H1 (cell line): ENCODE results near the gene CACNA1B. TPM values are rescaled to one million over a fixed set of nuclear protein-coding genes. Genes with fewer than 3 reads are reported as not detected.

Experiments
- CTCF ChIA-PET: fragments of 300-600 bp; sonication (Branson Sonifier 250); formaldehyde crosslinking; loops from one replicate; lab custom pipeline; 2021; ENCODE audit not compliant: partially characterized antibody; lab: Charles Lee
- POLR2A ChIA-PET: fragments of 300-600 bp; sonication (Branson Sonifier 250); formaldehyde crosslinking; loops from one replicate; lab custom pipeline; 2021; ENCODE audit warnings: inconsistent platforms; ENCODE audit not compliant: partially characterized antibody; lab: Charles Lee
- DNase-seq, 2 experiments: peaks; one replicate each; pipeline versions ENCODE4 v3.0.0 to v3.0.0-alpha.2; 2010 to 2022; ENCODE audit warnings: low spot score in 2 of 2, low read depth in 1 of 2, mixed read lengths in 1 of 2
- FAIRE-seq: peaks from 2 replicates; lab custom pipeline; 2011; peaks lifted over from hg19 to GRCh38; lab: Jason Lieb, UNC
- H2AFZ ChIP-seq: 2 replicates; pipeline ENCODE4 v1.8.1; 2012; ENCODE audit warnings: low read length, inconsistent platforms
- H2AK5ac ChIP-seq: 2 replicates; pipeline ENCODE4 v1.6.1; 2013; ENCODE audit warnings: low read depth, low read length
- H2BK120ac ChIP-seq: replicated peaks from 2 replicates; pipeline ENCODE3; 2013; ENCODE audit warnings: low read depth, low read length, inconsistent platforms
- H2BK12ac ChIP-seq: 2 replicates; pipeline ENCODE4 v1.6.1; 2013; ENCODE audit warnings: low read depth, low read length
- H2BK15ac ChIP-seq: 2 replicates; pipeline ENCODE4 v1.6.1; 2013; ENCODE audit warnings: low read length
- H2BK20ac ChIP-seq: 2 replicates; pipeline ENCODE4 v1.6.1; 2013; ENCODE audit warnings: low read length
- H2BK5ac ChIP-seq: 2 replicates; pipeline ENCODE4 v1.6.1; 2013; ENCODE audit warnings: low read depth, low read length
- H3K14ac ChIP-seq: 2 replicates; pipeline ENCODE4 v1.6.1; 2013; ENCODE audit warnings: inconsistent platforms; ENCODE audit not compliant: insufficient read length
- H3K18ac ChIP-seq: 2 replicates; pipeline ENCODE4 v1.6.1; 2013; ENCODE audit warnings: low read length; ENCODE audit errors: extremely low read depth
- H3K23ac ChIP-seq: 2 replicates; pipeline ENCODE4 v1.6.1; 2013; ENCODE audit warnings: inconsistent platforms; ENCODE audit not compliant: insufficient read length
- H3K23me2 ChIP-seq: 2 replicates; pipeline ENCODE4 v1.6.1; 2013; ENCODE audit warnings: low read depth, low read length
- H3K27ac ChIP-seq: 2 replicates; pipeline ENCODE4 v1.6.1; 2011; ENCODE audit warnings: low read depth, low read length, inconsistent platforms
- H3K27me3 ChIP-seq, 4 experiments: replicated peaks in 1 of 4; 1 replicate in 1 of 4; 2 replicates in 3 of 4; pipeline versions ENCODE4 v1.6.1 to v1.8.1; 2011 to 2013; ENCODE audit warnings: low read length in 3 of 4, mild to moderate bottlenecking in 3 of 4, inconsistent platforms in 2 of 4, mixed read lengths in 2 of 4, moderate library complexity in 1 of 4; ENCODE audit not compliant: control insufficient read depth in 3 of 4, insufficient read depth in 3 of 4; ENCODE audit errors: extremely low read depth in 1 of 4
- H3K36me3 ChIP-seq, 4 experiments: 2 replicates each; pipeline versions ENCODE4 v1.6.1 to v1.8.1; 2011 to 2013; ENCODE audit warnings: mild to moderate bottlenecking in 4 of 4, low read length in 3 of 4, moderate library complexity in 2 of 4, control low read depth in 1 of 4, inconsistent platforms in 1 of 4; ENCODE audit not compliant: insufficient read depth in 4 of 4, control insufficient read depth in 2 of 4
- H3K4ac ChIP-seq: replicated peaks from 2 replicates; pipeline ENCODE3; 2013; ENCODE audit warnings: low read length, low read depth, mixed read lengths, inconsistent platforms; ENCODE audit not compliant: insufficient read length
- H3K4me1 ChIP-seq, 4 experiments: replicated peaks in 1 of 4; 1 replicate in 1 of 4; 2 replicates in 3 of 4; pipeline versions ENCODE4 v1.6.1 to v1.8.1; 2011 to 2013; ENCODE audit warnings: low read length in 3 of 4, inconsistent platforms in 2 of 4, mixed read lengths in 1 of 4; ENCODE audit not compliant: insufficient read depth in 4 of 4, control insufficient read depth in 3 of 4
- H3K4me2 ChIP-seq, 2 experiments: 2 replicates each; pipeline versions ENCODE4 v1.6.1 to v1.8.1; 2011 to 2013; ENCODE audit warnings: low read depth in 2 of 2, low read length in 2 of 2, control low read depth in 1 of 2, inconsistent platforms in 1 of 2, mild to moderate bottlenecking in 1 of 2; ENCODE audit not compliant: insufficient read depth in 1 of 2
- H3K4me3 ChIP-seq, 4 experiments: fragments of 200-600, 300-600 bp in 1 of 4; sonication (generic), shearing (Covaris generic), sonication (Bioruptor Twin) in 1 of 4; 2 replicates each; pipeline versions ENCODE4 v1.5.1 to v1.8.1; 2011 to 2016; ENCODE audit warnings: low read length in 4 of 4, low read depth in 3 of 4, control low read depth in 2 of 4, inconsistent platforms in 2 of 4, mild to moderate bottlenecking in 2 of 4, mixed read lengths in 1 of 4, moderate library complexity in 1 of 4; ENCODE audit not compliant: insufficient read depth in 2 of 4; ENCODE audit errors: extremely low read depth in 1 of 4
- H3K56ac ChIP-seq: replicated peaks from 2 replicates; pipeline ENCODE3; 2013; ENCODE audit warnings: low read depth, mild to moderate bottlenecking, mixed read lengths, low read length, inconsistent platforms; ENCODE audit not compliant: insufficient read length
- H3K79me1 ChIP-seq: 2 replicates; pipeline ENCODE4 v1.6.1; 2013; ENCODE audit warnings: low read depth, low read length, control low read depth
- H3K79me2 ChIP-seq, 2 experiments: 2 replicates each; pipeline versions ENCODE4 v1.6.1 to v1.8.1; 2012 to 2013; ENCODE audit warnings: low read length in 2 of 2, mild to moderate bottlenecking in 2 of 2, inconsistent platforms in 1 of 2; ENCODE audit not compliant: insufficient read depth in 2 of 2, control insufficient read depth in 1 of 2
- H3K9ac ChIP-seq, 4 experiments: replicated peaks in 1 of 4; 1 replicate in 1 of 4; 2 replicates in 3 of 4; pipeline versions ENCODE4 v1.6.1 to v1.8.1; 2011 to 2013; ENCODE audit warnings: low read depth in 3 of 4, low read length in 3 of 4, control low read depth in 2 of 4, mild to moderate bottlenecking in 2 of 4, moderate library complexity in 2 of 4, inconsistent platforms in 1 of 4; ENCODE audit errors: extremely low read depth in 1 of 4
- H3K9me3 ChIP-seq, 2 experiments: 2 replicates each; pipeline versions ENCODE4 v1.6.1 to v1.8.1; 2012 to 2013; ENCODE audit warnings: mild to moderate bottlenecking in 2 of 2, moderate library complexity in 2 of 2, control low read depth in 1 of 2, inconsistent platforms in 1 of 2, low read depth in 1 of 2, low read length in 1 of 2, mixed read lengths in 1 of 2; ENCODE audit not compliant: insufficient read depth in 2 of 2
- H4K20me1 ChIP-seq, 2 experiments: replicated peaks in 1 of 2; 2 replicates each; pipeline versions ENCODE3 to v1.8.1; 2011 to 2013; ENCODE audit warnings: inconsistent platforms in 2 of 2, low read length in 2 of 2, mild to moderate bottlenecking in 1 of 2; ENCODE audit not compliant: insufficient read depth in 2 of 2, control insufficient read depth in 1 of 2
- H4K5ac ChIP-seq: 2 replicates; pipeline ENCODE4 v1.6.1; 2013; ENCODE audit warnings: low read length, low read depth, mixed read lengths, inconsistent platforms; ENCODE audit not compliant: insufficient read length
- H4K8ac ChIP-seq: 2 replicates; pipeline ENCODE4 v1.8.0; 2013; ENCODE audit warnings: mild to moderate bottlenecking, moderate library complexity, low read length, inconsistent platforms; ENCODE audit not compliant: insufficient read depth; ENCODE audit errors: extremely low read depth
- H4K91ac ChIP-seq: replicated peaks from 2 replicates; pipeline ENCODE3; 2013; ENCODE audit warnings: low read length, mixed read lengths, inconsistent platforms; ENCODE audit not compliant: insufficient read length
- KDM4A ChIP-seq: IDR thresholded peaks from one replicate; pipeline ENCODE4 v1.7.1; 2012; ENCODE audit warnings: low read depth, mild to moderate bottlenecking, moderate library complexity, low read length, inconsistent platforms; ENCODE audit not compliant: severe bottlenecking
- KDM5A ChIP-seq: fragments of 200-600 bp; IDR thresholded peaks from 2 replicates; pipeline ENCODE4 v1.7.1; 2012; ENCODE audit warnings: mild to moderate bottlenecking, low read length, inconsistent platforms, mixed read lengths
- SIN3A ChIP-seq, 2 experiments: IDR thresholded peaks in 1 of 2; conservative IDR thresholded peaks in 1 of 2; 2 replicates each; pipeline ENCODE4 v1.6.1; 2011 to 2012; ENCODE audit warnings: low read length in 2 of 2, improper control_type of control experiment in 1 of 2, low read depth in 1 of 2, mild to moderate bottlenecking in 1 of 2
- TAF7 ChIP-seq: optimal IDR thresholded peaks from 2 replicates; pipeline ENCODE3; 2011; ENCODE audit warnings: low read depth, mild to moderate bottlenecking, inconsistent platforms, low read length, moderate library complexity, borderline replicate concordance
- WGBS, 2 experiments: shearing (Covaris generic) in 1 of 2; methylation state at CpG; one replicate each; pipeline versions ENCODE4 v1.1.6 to v1.1.7; 2013 to 2015; ENCODE audit warnings: low lambda C conversion rate in 2 of 2, mixed read lengths in 2 of 2, inconsistent platforms in 1 of 2, low coverage in 1 of 2, missing lambda C conversion rate in 1 of 2; ENCODE audit not compliant: insufficient replicate concordance in 2 of 2, insufficient coverage in 1 of 2, insufficient read length in 1 of 2; ENCODE audit errors: extremely low coverage in 1 of 2, missing lambda C conversion rate in 1 of 2; 5-methylcytosine and 5-hydroxymethylcytosine counted together
- polyA plus RNA-seq, 7 experiments: library from polyadenylated mRNA; depleted of rRNA in 3 of 7; stranded (reverse) in 5 of 7; unstranded in 2 of 7; fragments of >200 nt in 5 of 7; fragments of 200-250 nt in 2 of 7; gene quantifications; 1 replicate in 5 of 7; 2 replicates in 1 of 7; 4 replicates in 1 of 7; pipeline versions ENCODE4 v1.2.1 to v1.2.3, GENCODE V29; 2011 to 2013; ENCODE audit warnings: missing spikeins in 2 of 7, mixed read lengths in 2 of 7
- total RNA-seq: library from RNA; stranded (reverse); fragmentation: NEBNext Ultra II Directional; extraction: Animal tissue kit (Norgen Biotek cat#: 25700); gene quantifications from 2 replicates; pipeline ENCODE4 v1.2.1, GENCODE V29; 2021

CACNA1B gene
- total and polyA plus RNA-seq, 2 of the 8 experiments (the other 6 are each of a cell fraction or from before 2014, with no cell fraction given): 1.5 to 5.7 TPM

DNA sequence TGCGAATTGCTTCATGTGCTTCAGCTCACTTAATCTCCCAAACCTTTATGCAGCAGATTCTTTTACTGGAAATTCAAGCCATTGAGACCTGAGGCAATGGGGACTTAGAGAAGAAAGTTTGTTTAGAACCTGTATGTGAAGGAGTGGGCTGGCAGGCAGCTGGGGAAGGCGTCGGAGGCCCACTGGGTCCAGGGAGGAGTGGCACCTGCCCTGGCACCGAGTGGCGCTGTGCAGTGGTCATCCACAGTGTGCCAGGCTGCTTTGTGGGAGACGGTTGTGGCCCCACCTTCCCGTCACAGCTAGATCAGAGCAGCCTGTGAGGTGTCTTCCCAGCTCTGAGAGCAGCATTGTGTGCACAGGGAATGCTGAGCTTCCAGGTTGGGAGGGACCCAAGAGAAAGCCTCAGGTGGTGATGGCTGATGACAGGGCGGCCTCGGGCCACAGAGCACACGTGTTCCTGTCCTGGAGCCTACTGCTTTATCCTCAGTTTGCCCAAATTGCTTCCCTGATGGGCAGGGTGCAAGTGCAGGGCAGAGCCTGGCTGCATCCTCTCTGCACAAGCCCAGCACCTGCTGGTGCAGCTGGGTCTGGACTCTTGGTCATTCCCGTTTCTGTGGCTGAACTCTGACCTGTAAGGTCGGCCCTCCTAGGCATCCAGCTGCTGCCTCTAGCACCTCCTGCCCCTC is 175.2 kb downstream of the CACNA1B start:
- Histone ChIP-seq H4K20me1 (peaks cover 2 to 6% of the 10 kb centered on the region in 2 experiments), H3K27me3 (no peaks in the 10 kb centered on the region), H3K4me1 (peaks cover 0 to 8% (median 0%) of the 10 kb centered on the region in 4 experiments; a peak in 2 of 7 replicates), H3K27ac (no peak overlapping the region), H3K4me2 (no peak overlapping the region), H4K5ac (no peak overlapping the region), H3K36me3 (peaks cover 0 to 9% (median 0%) of the 10 kb centered on the region in 4 experiments; a peak in 2 of 8 replicates), H3K79me1 (no peaks in the 10 kb centered on the region), H3K79me2 (no peaks in the 10 kb centered on the region), H2AFZ (no peak overlapping the region), H3K9me3 (peaks cover 30 to 70% of the 10 kb centered on the region in 2 experiments; a peak in 3 of 4 replicates), H4K8ac (no peak overlapping the region), H3K56ac (no peak overlapping the region), H3K4ac (no peak overlapping the region), H2BK20ac (no peak overlapping the region), H2BK12ac (no peak overlapping the region), H3K14ac (no peak overlapping the region), H2AK5ac (no peak overlapping the region), H2BK120ac (no peak overlapping the region), H2BK5ac (peak overlapping the region; percentile 15; the same call in 1 of the 2 replicates), H3K23ac (no peak overlapping the region), H2BK15ac (no peak overlapping the region), H4K91ac (no peak overlapping the region), H3K18ac (no peak overlapping the region), H3K4me3 (no peak overlapping the region), H3K23me2 (no peaks in the 10 kb centered on the region), H3K9ac (no peak overlapping the region)
- no peak for DNase-seq
- TF ChIP-seq SIN3A (conservative IDR thresholded peaks at IDR 0.05 in 1 of 2, IDR thresholded peaks at IDR 0.05 in 1 of 2; ENCODE audit: low read depth in 1 of 2, low read length in 2 of 2) (no peak), KDM5A (no peak), TAF7 (no peak), KDM4A (no peak)
- WGBS, 2 experiments: 86% methylated on average over 9 of the region's 12 CpGs; no CpG with 5 or more reads in 1 of the 2 experiments
- ChIA-PET CTCF (interaction anchor here (1.5 kb wide), 1 partner anchor 174 kb away, joined by 4 read pairs; no protein-coding TSS in a partner anchor), POLR2A (no interaction called here)
- FAIRE-seq: no peak
